ENCODE results near the gene STK11IP. TPM values are rescaled to one million over a fixed set of nuclear protein-coding genes. Genes with fewer than 3 reads are reported as not detected.

Gene STK11IP
- total RNA-seq, 1 experiment from 2014 or later: 45.0 TPM

DNA sequence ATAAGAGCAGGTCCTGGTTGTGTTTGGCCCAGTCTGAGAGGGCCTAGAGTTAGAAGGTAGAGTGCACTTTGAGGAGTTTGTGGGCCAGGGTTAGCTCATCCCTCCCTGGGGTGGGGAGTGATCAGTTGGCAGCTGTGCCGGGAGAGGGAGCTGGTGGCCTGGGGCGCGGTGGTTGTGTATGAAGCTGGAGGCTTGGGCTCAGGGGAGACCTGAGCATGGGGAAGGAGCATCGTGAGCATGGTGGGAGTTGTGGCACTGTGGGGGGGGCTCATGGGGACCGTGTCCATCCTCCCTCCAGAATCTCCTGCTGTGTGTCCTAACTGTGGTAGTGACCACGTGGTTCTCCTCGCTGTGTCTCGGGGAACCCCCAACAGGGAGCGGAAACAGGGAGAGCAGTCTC lies 13.6 kb downstream of the STK11IP start:
- no peak for DNase-seq (ENCODE audit: low read depth, low spot score)
- Histone ChIP-seq H3K79me2 (ENCODE audit: insufficient read depth, low read length) (no peaks in the 10 kb centered on the region), H3K4me1 (ENCODE audit: control insufficient read depth in 1 of 2, insufficient read depth in 2 of 2, low read length in 2 of 2) (no peaks in the 10 kb centered on the region; a peak in 1 of 4 replicates), H3K9me3 (ENCODE audit: control insufficient read depth in 1 of 2, insufficient read depth in 1 of 2, low read depth in 1 of 2, low read length in 2 of 2) (no peaks in the 10 kb centered on the region), H3K9me2 (ENCODE audit: insufficient read depth) (no peaks in the 10 kb centered on the region), H3K4me2 (ENCODE audit: low read length) (no peak overlapping the region), H3K27me3 (ENCODE audit: insufficient read depth, low read length) (no peaks in the 10 kb centered on the region), H4K20me1 (ENCODE audit: insufficient read depth) (no peaks in the 10 kb centered on the region), H3K36me3 (ENCODE audit: control insufficient read depth in 1 of 2, insufficient read depth in 2 of 2, low read length in 2 of 2) (peaks cover 0 to 3% of the 10 kb centered on the region in 2 experiments; a peak in 2 of 4 replicates), H3K4me3 (replicated peaks in 1 of 2; ENCODE audit: low read depth in 1 of 2, low read length in 2 of 2) (no peak overlapping the region), H2AFZ (ENCODE audit: low read depth, low read length, poor library complexity, severe bottlenecking) (no peak overlapping the region), H3K27ac (ENCODE audit: low read depth, low read length) (no peak overlapping the region), H3K9ac (ENCODE audit: low read length) (no peak overlapping the region)
- RAD21 ChIA-PET (ENCODE audit: low non-redundant PET in 1 of 2, low total read pairs in 2 of 2, uncharacterized antibody in 2 of 2, unreplicated experiment in 2 of 2): no interaction called here
- BruUV-seq (replicated peaks): no TSS peak
- POLR2A ChIA-PET: no interaction called here
- ATAC-seq: no peak
- no peak for TF ChIP-seq SRF (IDR thresholded peaks at IDR 0.05; ENCODE audit: low read depth)
- TF ChIP-seq EZH2phosphoT487 (IDR thresholded peaks at IDR 0.05; ENCODE audit: borderline replicate concordance): no peak
- intact Hi-C loops (cut with micrococcal nuclease): no loop called here
- CTCF ChIA-PET: no interaction called here

DNA sequence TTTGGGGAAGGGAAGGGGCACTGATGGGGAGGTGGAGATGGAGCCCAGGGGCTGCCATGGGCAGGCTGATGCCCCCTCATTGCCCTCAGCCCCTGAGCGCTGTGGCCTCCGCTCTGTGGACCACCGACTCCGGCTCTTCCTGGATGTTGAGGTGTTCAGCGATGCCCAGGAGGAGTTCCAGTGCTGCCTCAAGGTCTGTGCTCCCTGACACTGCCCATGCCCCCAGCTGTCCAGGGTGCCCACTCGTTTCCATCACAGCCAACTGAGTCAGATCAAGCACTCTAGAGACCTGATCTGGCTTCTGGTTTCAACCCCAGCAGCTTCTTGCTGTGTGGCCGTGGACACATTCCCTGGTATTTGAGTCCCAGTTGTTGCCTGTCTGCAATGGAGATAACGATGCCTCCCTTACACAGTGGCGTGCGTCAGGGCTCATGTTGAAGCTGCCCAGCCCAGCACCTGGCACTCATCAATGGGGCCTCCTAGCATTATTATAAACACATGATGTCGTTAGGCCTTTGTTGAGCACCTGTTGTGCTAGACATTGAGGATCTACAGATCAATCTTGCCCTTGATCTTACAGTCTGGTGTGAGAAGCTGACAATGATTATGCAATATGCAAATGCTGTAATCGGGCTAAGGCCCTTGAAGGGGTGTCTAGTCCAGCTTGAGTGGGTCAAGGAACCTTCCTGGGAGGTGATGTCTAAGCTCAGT lies 14.4 kb downstream of the STK11IP start:
- Histone ChIP-seq H3K4me1 (ENCODE audit: control insufficient read depth in 1 of 2, insufficient read depth in 2 of 2, low read length in 2 of 2) (no peaks in the 10 kb centered on the region; a peak in 1 of 4 replicates), H3K9me3 (ENCODE audit: control insufficient read depth in 1 of 2, insufficient read depth in 1 of 2, low read depth in 1 of 2, low read length in 2 of 2) (no peaks in the 10 kb centered on the region), H3K4me2 (ENCODE audit: low read length) (no peak overlapping the region), H3K9ac (ENCODE audit: low read length) (no peak overlapping the region), H2AFZ (ENCODE audit: low read depth, low read length, poor library complexity, severe bottlenecking) (no peak overlapping the region), H3K27me3 (ENCODE audit: insufficient read depth, low read length) (no peaks in the 10 kb centered on the region), H3K36me3 (ENCODE audit: control insufficient read depth in 1 of 2, insufficient read depth in 2 of 2, low read length in 2 of 2) (peaks cover 0 to under 1% of the 10 kb centered on the region in 2 experiments; a peak in 2 of 4 replicates), H3K27ac (ENCODE audit: low read depth, low read length) (no peak overlapping the region), H3K79me2 (ENCODE audit: insufficient read depth, low read length) (no peaks in the 10 kb centered on the region), H3K4me3 (replicated peaks in 1 of 2; ENCODE audit: low read depth in 1 of 2, low read length in 2 of 2) (no peak overlapping the region), H4K20me1 (ENCODE audit: insufficient read depth) (no peaks in the 10 kb centered on the region), H3K9me2 (ENCODE audit: insufficient read depth) (no peaks in the 10 kb centered on the region)
- ChIA-PET POLR2A (no interaction called here), RAD21 (ENCODE audit: low non-redundant PET in 1 of 2, low total read pairs in 2 of 2, uncharacterized antibody in 2 of 2, unreplicated experiment in 2 of 2) (no interaction called here), CTCF (no interaction called here)
- no TSS peak for BruUV-seq (replicated peaks)
- DNase-seq (ENCODE audit: low read depth, low spot score) (no peak), ATAC-seq (no peak)
- TF ChIP-seq ELF1 (IDR thresholded peaks at IDR 0.05; ENCODE audit: borderline replicate concordance, low read depth) (no peak), SP1 (IDR thresholded peaks at IDR 0.05; ENCODE audit: low read depth) (no peak), EGR1 (IDR thresholded peaks at IDR 0.05; ENCODE audit: low read depth) (no peak), POLR2A (IDR thresholded peaks at IDR 0.05; ENCODE audit: borderline replicate concordance, extremely low read depth, insufficient read depth, insufficient read length) (no peak), SIN3A (IDR thresholded peaks at IDR 0.05; ENCODE audit: low read depth) (no peak), FOSL1 (IDR thresholded peaks at IDR 0.05; ENCODE audit: low read depth) (no peak), EZH2 (IDR thresholded peaks at IDR 0.05) (no peak), EZH2phosphoT487 (IDR thresholded peaks at IDR 0.05; ENCODE audit: borderline replicate concordance) (no peak), CBX3 (IDR thresholded peaks at IDR 0.05; ENCODE audit: low read depth) (no peak), YY1 (IDR thresholded peaks at IDR 0.05; ENCODE audit: extremely low read depth, insufficient replicate concordance, low read depth, low read length) (no peak), JUND (IDR thresholded peaks at IDR 0.05) (no peak)
- TF ChIP-seq, protein P1, sequence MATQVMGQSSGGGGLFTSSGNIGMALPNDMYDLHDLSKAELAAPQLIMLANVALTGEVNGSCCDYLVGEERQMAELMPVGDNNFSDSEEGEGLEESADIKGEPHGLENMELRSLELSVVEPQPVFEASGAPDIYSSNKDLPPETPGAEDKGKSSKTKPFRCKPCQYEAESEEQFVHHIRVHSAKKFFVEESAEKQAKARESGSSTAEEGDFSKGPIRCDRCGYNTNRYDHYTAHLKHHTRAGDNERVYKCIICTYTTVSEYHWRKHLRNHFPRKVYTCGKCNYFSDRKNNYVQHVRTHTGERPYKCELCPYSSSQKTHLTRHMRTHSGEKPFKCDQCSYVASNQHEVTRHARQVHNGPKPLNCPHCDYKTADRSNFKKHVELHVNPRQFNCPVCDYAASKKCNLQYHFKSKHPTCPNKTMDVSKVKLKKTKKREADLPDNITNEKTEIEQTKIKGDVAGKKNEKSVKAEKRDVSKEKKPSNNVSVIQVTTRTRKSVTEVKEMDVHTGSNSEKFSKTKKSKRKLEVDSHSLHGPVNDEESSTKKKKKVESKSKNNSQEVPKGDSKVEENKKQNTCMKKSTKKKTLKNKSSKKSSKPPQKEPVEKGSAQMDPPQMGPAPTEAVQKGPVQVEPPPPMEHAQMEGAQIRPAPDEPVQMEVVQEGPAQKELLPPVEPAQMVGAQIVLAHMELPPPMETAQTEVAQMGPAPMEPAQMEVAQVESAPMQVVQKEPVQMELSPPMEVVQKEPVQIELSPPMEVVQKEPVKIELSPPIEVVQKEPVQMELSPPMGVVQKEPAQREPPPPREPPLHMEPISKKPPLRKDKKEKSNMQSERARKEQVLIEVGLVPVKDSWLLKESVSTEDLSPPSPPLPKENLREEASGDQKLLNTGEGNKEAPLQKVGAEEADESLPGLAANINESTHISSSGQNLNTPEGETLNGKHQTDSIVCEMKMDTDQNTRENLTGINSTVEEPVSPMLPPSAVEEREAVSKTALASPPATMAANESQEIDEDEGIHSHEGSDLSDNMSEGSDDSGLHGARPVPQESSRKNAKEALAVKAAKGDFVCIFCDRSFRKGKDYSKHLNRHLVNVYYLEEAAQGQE (IDR thresholded peaks at IDR 0.05; ENCODE audit: low read depth): no peak
- TF ChIP-seq, protein P2, sequence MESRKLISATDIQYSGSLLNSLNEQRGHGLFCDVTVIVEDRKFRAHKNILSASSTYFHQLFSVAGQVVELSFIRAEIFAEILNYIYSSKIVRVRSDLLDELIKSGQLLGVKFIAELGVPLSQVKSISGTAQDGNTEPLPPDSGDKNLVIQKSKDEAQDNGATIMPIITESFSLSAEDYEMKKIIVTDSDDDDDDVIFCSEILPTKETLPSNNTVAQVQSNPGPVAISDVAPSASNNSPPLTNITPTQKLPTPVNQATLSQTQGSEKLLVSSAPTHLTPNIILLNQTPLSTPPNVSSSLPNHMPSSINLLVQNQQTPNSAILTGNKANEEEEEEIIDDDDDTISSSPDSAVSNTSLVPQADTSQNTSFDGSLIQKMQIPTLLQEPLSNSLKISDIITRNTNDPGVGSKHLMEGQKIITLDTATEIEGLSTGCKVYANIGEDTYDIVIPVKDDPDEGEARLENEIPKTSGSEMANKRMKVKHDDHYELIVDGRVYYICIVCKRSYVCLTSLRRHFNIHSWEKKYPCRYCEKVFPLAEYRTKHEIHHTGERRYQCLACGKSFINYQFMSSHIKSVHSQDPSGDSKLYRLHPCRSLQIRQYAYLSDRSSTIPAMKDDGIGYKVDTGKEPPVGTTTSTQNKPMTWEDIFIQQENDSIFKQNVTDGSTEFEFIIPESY (IDR thresholded peaks at IDR 0.05; ENCODE audit: extremely low read depth, insufficient replicate concordance, low read length): no peak
- TF ChIP-seq, protein P3, sequence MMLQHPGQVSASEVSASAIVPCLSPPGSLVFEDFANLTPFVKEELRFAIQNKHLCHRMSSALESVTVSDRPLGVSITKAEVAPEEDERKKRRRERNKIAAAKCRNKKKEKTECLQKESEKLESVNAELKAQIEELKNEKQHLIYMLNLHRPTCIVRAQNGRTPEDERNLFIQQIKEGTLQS (IDR thresholded peaks at IDR 0.05): no peak
- intact Hi-C loops (cut with micrococcal nuclease): no loop called here

Measured in HCT116 (cell line).